ENCODE results near the gene KDM5B.

KDM5B gene

GRCh38 chr1:202684716-202685115 is 123.5 kb downstream of the KDM5B start:
- H3K4me1 ChIP-seq (ENCODE audit: control insufficient read depth, insufficient read depth, low read length), result no peaks in the 10 kb centered on the region
- H3K9me3 ChIP-seq (ENCODE audit: control insufficient read depth, insufficient read depth, low read depth, low read length), result no peaks in the 10 kb centered on the region
- no peak for TF ChIP-seq ZNF280D (tag by site-specific recombination; IDR thresholded peaks at IDR 0.05)
- TF ChIP-seq ZNF701 (tag by site-specific recombination; IDR thresholded peaks at IDR 0.05), result no peak
- TF ChIP-seq ZNF423 (tag by site-specific recombination; IDR thresholded peaks at IDR 0.05), result no peak
- no peak for TF ChIP-seq ZNF311 (tag by site-specific recombination; IDR thresholded peaks at IDR 0.05; ENCODE audit: borderline replicate concordance)
- TF ChIP-seq WT1 (tag by site-specific recombination; IDR thresholded peaks at IDR 0.05), result no peak
- TF ChIP-seq ZNF639 (tag by site-specific recombination; IDR thresholded peaks at IDR 0.05), result no peak
- H3K36me3 ChIP-seq (ENCODE audit: control insufficient read depth in 2 of 2, insufficient read depth in 1 of 2, low read length in 2 of 2), result no peaks in the 10 kb centered on the region
- H3K4me3 ChIP-seq (ENCODE audit: low read depth, low read length), result no peak overlapping the region
- ChIA-PET POLR2A (no interaction called here), CTCF (no interaction called here)
- no peak overlapping the region for H3K27ac ChIP-seq (ENCODE audit: extremely low read depth, low read depth, low read length)

- TF ChIP-seq ZNF157 (tag by site-specific recombination; IDR thresholded peaks at IDR 0.05), result peak; percentile 72
- TF ChIP-seq ZNF776 (tag by site-specific recombination; IDR thresholded peaks at IDR 0.05; ENCODE audit: borderline replicate concordance), result no peak
- ChIA-PET CTCF (interaction anchor here (1.2 kb wide), 1 partner anchor 22 kb away, joined by 3 read pairs; no protein-coding TSS in a partner anchor), POLR2A (no interaction called here)
- Histone ChIP-seq H3K9me3 (ENCODE audit: control insufficient read depth, insufficient read depth, low read depth, low read length) (no peaks in the 10 kb centered on the region), H3K36me3 (ENCODE audit: control insufficient read depth in 2 of 2, insufficient read depth in 1 of 2, low read length in 2 of 2) (no peaks in the 10 kb centered on the region), H3K4me1 (ENCODE audit: control insufficient read depth, insufficient read depth, low read length) (no peaks in the 10 kb centered on the region), H3K27ac (ENCODE audit: extremely low read depth, low read depth, low read length) (no peak overlapping the region), H3K4me3 (ENCODE audit: low read depth, low read length) (no peak overlapping the region)
These were observed 125.2 kb downstream of the KDM5B start for GRCh38 chr1:202683029-202683428.

- ChIA-PET CTCF (interaction anchor here (0.7 to 1.7 kb wide), 3 partner anchors 10 to 22 kb away, joined by 3 to 4 read pairs (median 3); no protein-coding TSS in a partner anchor), POLR2A (no interaction called here)
- Histone ChIP-seq H3K27ac (ENCODE audit: extremely low read depth, low read depth, low read length) (no peak overlapping the region), H3K36me3 (ENCODE audit: control insufficient read depth in 2 of 2, insufficient read depth in 1 of 2, low read length in 2 of 2) (no peaks in the 10 kb centered on the region), H3K4me3 (ENCODE audit: low read depth, low read length) (no peak overlapping the region), H3K4me1 (ENCODE audit: control insufficient read depth, insufficient read depth, low read length) (no peaks in the 10 kb centered on the region), H3K9me3 (ENCODE audit: control insufficient read depth, insufficient read depth, low read depth, low read length) (no peaks in the 10 kb centered on the region)
- no peak for TF ChIP-seq ZNF2 (tag by site-specific recombination; IDR thresholded peaks at IDR 0.05)
These were observed 125.7 kb downstream of the KDM5B start for GRCh38 chr1:202682477-202682876.

- H3K27ac ChIP-seq (ENCODE audit: extremely low read depth, low read depth, low read length), result no peak overlapping the region
- CTCF ChIA-PET, result interaction anchor here (0.7 to 1.7 kb wide), 2 partner anchors 11 to 15 kb away, joined by 3 to 4 read pairs; no protein-coding TSS in a partner anchor
These were observed 126.3 kb downstream of the KDM5B start for GRCh38 chr1:202681736-202682420.

More at GRCh38 chr1:202681736-202682420, 126.3 kb downstream of the KDM5B start:
- no peak for TF ChIP-seq ZNF2 (tag by site-specific recombination; IDR thresholded peaks at IDR 0.05)
- TF ChIP-seq MZF1 (tag by site-specific recombination; IDR thresholded peaks at IDR 0.05; ENCODE audit: borderline replicate concordance), result no peak
- Histone ChIP-seq H3K4me1 (ENCODE audit: control insufficient read depth, insufficient read depth, low read length) (no peaks in the 10 kb centered on the region), H3K9me3 (ENCODE audit: control insufficient read depth, insufficient read depth, low read depth, low read length) (no peaks in the 10 kb centered on the region), H3K4me3 (ENCODE audit: low read depth, low read length) (no peak overlapping the region), H3K36me3 (ENCODE audit: control insufficient read depth in 2 of 2, insufficient read depth in 1 of 2, low read length in 2 of 2) (no peaks in the 10 kb centered on the region)
- POLR2A ChIA-PET, result interaction anchor here (0.7 kb wide), 1 partner anchor 23 kb away, joined by 3 read pairs; no protein-coding TSS in a partner anchor

Measured in HEK293 (cell line).